NT2/D1 (cell line): ENCODE results near the gene MAST4.

ENCODE experiments used
- SUZ12 ChIP-seq: IDR thresholded peaks from 2 replicates; pipeline ENCODE4 v1.6.1; 2011; ENCODE audit not compliant: insufficient read length, insufficient read depth; ENCODE audit errors: extremely low read depth
- YY1 ChIP-seq: IDR thresholded peaks from 2 replicates; pipeline ENCODE4 v1.6.1; 2011; ENCODE audit not compliant: insufficient read length, insufficient read depth
- ZNF274 ChIP-seq: IDR thresholded peaks from 2 replicates; pipeline ENCODE4 v1.6.1; 2011; ENCODE audit warnings: mild to moderate bottlenecking, low read depth, low read length

DNA sequence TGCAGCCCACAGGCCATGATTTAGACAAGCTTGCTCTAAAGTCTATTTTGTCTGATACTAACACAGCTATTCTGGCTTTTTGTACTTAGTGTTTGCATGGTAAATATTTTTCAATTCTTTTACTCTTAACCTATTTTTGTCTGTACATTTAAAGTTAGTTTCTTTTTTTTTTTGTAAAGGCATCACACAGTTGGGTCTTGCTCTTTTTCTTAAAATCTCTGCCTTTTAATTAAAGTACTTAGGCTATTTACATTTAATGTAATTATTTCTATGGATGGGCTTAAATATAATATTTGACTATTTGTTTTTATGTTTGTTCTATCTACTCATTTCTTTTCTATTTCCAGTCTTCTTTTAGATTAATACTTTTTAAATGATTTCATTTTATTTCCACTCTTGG is 49.7 kb upstream of the MAST4 start:
- no peak for TF ChIP-seq YY1
- no peak for TF ChIP-seq ZNF274
- no peak for TF ChIP-seq SUZ12
